COLO668 (cell line): ENCODE data around the gene SPANXA2.
"Not testable (repeated sequence)": the region's sequence is repeated elsewhere in the genome, so short reads cannot be mapped to it uniquely, and the experiment has no call there.

Experiments used
- DNase-seq: peaks from one replicate; lab custom pipeline; 2025; ENCODE audit not compliant: unreplicated experiment; lab: John Stamatoyannopoulos, UW

The SPANXA2 gene, protein sequence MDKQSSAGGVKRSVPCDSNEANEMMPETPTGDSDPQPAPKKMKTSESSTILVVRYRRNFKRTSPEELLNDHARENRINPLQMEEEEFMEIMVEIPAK

DNA sequence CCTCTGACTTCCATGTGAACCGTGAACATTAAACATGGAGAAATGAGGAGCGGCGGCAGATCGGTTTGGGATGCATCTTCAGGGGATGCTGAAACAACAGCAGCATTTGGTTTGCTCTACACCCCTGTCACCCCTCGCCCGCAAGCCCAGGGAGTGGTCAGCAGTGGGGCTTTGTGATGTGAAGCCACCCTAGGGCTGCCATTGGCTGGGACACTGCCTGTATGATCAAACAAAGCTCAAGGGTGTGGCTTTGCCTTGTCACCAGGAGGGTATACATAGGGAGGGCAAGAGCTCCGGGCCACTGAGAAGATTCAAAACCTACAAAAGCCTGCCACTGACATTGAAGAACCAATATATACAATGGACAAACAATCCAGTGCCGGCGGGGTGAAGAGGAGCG is at the start of gene SPANXA2:
SPANXA2 (plus strand) TSS at position 301 of the 400 bp plus-strand sequence; CDS start at position 361, 60 bp downstream.
- not testable (repeated sequence) for DNase-seq

DNA sequence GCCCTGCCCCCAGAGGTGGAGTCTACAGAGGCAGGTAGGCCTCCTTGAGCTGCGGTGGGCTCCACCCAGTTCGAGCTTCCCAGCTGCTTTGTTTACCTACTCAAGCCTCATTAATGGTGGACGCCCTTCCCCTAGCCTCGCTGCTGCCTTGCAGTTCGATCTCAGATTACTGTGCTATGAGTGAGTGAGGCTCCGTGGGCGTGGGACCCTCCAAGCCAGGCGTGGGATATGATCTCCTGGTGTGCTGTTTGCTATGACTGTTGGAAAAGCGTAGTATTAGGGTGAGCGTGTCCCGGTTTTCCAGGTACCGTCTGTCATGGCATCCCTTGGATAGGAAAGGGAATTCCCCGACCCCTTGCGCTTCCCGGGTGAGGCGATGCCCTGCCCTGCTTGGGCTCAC is 47.0 kb upstream of the SPANXA2 start:
- not testable (repeated sequence) for DNase-seq

DNA sequence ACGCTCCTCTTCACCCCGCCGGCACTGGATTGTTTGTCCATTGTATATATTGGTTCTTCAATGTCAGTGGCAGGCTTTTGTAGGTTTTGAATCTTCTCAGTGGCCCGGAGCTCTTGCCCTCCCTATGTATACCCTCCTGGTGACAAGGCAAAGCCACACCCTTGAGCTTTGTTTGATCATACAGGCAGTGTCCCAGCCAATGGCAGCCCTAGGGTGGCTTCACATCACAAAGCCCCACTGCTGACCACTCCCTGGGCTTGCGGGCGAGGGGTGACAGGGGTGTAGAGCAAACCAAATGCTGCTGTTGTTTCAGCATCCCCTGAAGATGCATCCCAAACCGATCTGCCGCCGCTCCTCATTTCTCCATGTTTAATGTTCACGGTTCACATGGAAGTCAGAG is 4.9 kb upstream of the SPANXA2 start, which contains the start of gene SPANXA1:
SPANXA1 (minus strand) TSS at position 101 of the 400 bp plus-strand sequence; CDS start at position 41, 60 bp downstream.
- not testable (repeated sequence) for DNase-seq

DNA sequence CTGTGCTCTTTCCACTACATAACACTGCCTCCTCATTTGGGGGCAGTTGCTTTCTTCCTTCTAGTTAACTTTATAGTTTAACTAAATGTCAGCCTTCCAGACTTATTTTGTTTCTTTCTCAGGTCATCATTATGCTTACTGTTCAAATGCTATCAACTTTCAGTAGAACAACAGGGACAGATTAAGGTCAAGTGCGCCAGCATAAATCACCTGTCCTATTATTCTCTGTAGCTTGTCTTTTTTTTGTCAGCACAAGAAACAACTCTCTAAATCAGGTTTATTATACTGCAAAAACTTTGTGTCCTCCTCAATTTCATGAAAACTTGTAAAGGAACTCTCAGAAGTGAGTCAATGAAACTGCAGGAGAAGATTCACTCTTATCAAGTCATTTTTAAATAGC is 19.6 kb downstream of the SPANXA2 start:
- no peak for DNase-seq

DNA sequence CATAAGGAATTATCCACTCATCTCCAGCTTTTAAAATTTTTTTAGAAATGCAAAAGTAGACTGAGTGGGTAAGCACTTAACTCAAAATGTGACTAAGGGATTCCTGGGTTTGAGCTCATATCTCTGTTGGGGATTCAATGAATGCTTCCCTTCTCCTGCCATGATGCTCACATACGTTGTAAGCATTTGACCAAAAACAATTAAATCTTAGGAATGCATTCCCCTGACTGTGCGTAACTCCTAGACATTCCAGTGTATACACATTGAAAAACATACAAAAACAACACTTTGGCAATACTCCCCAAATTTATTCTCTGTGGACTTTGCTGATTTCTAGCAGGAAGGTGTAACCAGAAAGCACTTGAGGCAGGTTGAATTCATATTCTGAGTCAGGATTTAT is 29.8 kb downstream of the SPANXA2 start:
- DNase-seq, result no peak

DNA sequence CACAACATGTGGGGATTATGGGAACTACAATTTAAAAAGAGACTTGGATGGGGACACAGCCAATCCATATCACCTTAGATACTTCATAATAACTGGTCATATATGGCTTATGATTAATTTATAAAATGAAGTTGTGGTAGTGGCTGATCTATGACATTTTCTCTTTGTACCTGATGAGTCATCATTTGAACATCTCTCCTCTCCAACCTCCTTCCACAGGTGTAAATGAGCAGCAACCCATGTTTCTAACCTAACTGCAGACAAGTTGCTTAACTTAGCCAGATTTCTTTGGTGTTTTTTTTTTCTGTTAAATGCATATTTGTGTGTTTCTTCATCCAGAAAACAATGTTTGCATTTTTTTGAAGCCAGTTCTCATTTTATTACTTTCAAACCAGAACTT is 42.6 kb downstream of the SPANXA2 start:
- DNase-seq, result no peak

DNA sequence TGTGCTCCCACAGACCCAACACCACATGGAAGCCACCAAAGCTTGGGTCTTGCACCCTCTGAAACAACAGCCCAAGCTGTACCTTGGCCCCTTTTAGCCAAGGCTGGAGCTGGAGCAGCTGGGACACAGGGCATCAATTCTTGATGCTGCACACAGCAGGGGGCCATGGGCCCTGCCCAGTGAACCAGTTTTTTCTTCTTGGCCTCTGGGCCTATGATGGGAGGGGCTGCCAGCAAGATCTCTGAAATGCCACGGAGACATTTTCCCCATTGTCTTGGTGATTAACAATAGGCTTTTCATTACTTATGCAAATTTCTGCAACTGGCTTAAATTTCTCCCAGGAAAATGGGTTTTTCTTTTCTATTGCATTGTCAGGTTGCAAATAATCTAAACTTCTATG is 49.0 kb downstream of the SPANXA2 start:
- DNase-seq, result no peak
